Left kidney (tissue), 2 donors: Measurements from ENCODE around the gene ALDH9A1. TPM values are rescaled to one million over a fixed set of nuclear protein-coding genes. Genes with fewer than 3 reads are reported as not detected.
"Not testable (repeated sequence)": the region's sequence is repeated elsewhere in the genome, so short reads cannot be mapped to it uniquely, and the experiment has no call there.

ENCODE experiments used
- DNase-seq: peaks from one replicate; pipeline ENCODE4 v3.0.0-alpha.2; 2013
- polyA plus RNA-seq: library from polyadenylated mRNA; unstranded; fragments of 120-200 nt; gene quantifications from one replicate; pipeline ENCODE4 v1.2.1, GENCODE V29; 2013; ENCODE audit not compliant: insufficient read length

ALDH9A1 gene
- polyA plus RNA-seq, 1 donor, result 113 TPM

DNA sequence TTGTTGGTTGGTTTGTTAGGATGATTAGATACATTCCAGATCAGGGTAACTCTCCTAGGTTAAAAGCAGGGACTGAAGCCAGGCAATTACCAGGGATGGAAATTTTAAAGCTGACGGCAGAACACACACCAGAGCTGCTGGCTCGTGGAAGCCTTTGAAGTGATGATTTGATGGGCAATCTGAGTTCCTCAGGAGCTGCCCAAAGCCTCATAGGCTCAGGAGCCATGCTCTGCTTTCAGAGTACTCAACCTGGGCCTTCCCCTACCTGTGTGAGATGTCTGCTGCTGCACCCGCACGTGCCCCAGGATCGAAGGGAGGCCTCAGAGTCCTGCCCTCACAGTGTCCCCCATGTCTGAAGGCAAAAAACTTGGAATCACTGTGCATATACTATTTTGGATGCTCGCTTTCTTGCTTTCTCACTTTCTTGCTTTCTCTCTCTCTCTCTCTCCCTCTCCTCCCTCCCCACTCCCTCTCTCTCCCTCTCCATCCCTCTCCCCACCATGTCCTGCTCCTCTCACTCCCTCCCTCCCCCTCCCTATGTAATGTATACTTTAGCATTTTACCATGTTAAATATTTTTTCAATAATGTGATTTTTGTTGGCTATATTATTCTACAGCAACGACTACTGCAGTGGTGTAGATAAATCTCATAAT is 49.3 kb downstream of the ALDH9A1 start:
- no peak for DNase-seq

GRCh38 chr1:165647970-165648369 is 50.4 kb downstream of the ALDH9A1 start:
- no peak for DNase-seq

DNA sequence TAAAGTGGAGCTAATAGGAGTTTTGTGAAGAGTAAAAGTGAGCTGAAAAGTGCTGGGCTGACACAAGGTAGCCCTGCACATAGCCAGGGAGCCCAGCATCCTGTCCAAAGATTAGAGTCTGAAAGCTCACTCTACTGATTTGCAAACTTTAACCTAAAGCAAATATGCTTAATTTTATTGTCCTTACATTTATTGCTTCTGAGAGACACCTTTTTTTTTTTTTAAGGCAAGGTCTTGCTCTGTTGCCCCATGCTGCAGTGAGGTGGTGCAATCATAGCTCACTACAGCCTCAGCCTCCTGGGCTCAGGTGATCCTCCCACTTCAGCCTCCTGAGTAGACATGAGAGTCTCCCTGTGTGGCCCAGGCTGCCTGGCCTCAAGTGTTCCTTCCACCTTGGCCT is 50.8 kb downstream of the ALDH9A1 start:
- no peak for DNase-seq

- DNase-seq, result no peak
Measured at GRCh38 chr1:165645654-165646366, 52.6 kb downstream of the ALDH9A1 start.

GRCh38 chr1:165644064-165644735 is 54.2 kb downstream of the ALDH9A1 start:
- DNase-seq, result no peak

DNA sequence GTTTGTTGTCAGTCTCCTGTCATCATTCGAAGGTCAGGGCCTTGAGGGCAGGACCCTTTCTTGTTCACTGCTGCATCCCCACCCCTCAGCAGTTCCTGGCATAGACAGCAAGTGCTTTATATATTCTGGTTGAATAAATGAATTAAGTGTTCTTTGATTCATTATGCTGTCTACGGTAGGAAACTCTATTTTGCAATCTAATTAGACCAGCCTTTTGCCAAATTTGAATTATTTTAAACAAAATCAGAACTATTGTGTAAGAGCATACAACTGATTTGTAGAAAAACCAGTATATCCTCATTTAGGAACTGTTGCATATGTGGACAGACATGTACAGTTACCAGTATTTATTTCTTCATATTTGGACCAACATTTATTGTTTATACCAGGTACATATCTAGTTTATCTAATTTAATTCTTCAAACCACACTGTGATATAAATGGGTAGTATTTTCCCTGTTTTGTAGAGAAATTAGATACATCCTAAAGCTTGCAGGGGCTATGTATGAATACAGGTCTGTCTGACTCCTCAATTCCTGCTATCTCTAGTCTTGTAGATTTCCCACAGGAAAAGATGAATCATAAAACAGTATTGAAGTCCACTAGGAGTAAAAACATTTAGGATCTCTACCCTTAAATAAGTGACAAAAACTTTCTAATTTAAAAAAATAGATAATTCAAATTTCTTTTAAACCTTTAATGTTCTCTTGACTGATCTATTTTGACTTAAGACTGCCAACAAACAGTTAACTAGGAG is 57.0 kb downstream of the ALDH9A1 start:
- DNase-seq, result no peak

DNA sequence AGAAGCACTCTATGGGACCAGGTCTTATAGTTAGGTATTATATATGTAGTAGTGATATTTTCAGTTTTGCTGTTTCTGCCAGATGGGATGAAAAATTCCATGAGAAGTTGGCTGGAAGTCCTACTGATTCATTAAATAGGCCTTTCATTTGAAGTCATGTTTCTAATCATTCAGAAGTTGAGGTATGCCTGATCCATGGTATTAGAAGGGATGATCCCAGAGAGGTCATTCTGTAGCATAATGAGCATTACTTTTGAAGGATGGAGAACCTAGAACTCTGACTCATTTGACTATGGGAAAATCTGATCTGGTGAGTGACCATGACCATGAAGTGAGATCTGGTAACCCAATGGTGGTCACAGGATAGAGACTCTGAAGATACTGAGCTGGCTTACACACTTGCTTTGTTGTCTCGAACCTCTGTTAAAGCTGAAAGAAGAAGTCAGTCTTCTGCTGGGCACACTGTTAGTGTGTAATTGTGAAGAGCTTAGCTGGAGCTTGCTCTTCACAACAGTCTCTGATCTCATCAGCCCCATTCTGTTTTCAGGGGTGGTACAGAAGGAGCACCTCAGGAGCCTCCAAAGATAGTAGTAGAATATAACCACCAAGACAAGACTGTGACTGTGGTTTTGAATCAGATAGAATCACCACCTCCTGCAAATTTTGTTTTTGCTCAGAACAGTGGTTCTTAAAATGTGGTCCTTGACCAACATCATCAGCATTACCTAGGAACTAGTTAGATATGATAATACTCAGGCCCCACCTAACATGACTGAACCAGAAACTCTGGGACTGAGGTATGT is 58.3 kb downstream of the ALDH9A1 start:
- DNase-seq, result no peak

DNA sequence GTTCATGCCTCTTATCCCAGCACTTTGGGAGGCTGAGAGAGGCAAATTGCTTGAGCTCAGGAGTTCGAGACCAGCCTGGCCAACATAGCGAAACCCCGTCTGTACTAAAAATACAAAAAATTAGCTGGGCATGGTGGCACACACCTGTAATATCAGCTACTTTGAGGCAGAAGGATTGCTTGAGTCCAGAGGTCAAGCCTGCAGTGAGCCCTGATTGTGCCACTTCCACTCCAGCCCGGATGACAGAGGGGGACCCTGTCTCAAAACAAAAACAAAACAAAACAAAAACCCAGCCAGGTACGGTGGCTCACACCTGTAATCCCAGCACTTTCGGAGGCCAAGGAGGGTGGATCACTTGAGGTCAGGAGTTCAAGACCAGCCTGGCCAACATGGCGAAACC is 60.2 kb downstream of the ALDH9A1 start:
- not testable (repeated sequence) for DNase-seq

- no peak for DNase-seq
Measured at GRCh38 chr1:165637427-165637826, 60.9 kb downstream of the ALDH9A1 start.

DNA sequence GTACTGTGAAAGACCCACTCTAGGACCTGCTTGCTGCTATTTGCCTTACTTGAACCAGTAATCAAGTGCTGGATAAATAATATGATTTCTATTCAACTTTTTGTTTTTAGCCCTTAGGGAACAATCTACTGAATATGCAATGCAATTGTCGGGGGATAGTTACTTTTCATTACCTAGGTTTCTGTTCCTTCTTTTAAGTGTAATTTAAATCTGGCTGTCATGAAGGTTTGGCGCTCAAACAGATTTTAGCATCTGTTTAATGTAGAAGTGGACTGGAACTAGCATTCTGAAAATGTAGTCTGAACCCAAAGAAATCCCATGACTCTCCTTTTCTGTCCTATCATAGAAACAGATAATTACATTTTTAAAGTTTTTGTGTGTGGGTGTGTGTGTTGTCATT is 62.5 kb downstream of the ALDH9A1 start:
- DNase-seq, result no peak

- no peak for DNase-seq
Measured at GRCh38 chr1:165635329-165635728, 63.0 kb downstream of the ALDH9A1 start.

- no peak for DNase-seq
Measured at GRCh38 chr1:165634154-165634921, 64.0 kb downstream of the ALDH9A1 start.

DNA sequence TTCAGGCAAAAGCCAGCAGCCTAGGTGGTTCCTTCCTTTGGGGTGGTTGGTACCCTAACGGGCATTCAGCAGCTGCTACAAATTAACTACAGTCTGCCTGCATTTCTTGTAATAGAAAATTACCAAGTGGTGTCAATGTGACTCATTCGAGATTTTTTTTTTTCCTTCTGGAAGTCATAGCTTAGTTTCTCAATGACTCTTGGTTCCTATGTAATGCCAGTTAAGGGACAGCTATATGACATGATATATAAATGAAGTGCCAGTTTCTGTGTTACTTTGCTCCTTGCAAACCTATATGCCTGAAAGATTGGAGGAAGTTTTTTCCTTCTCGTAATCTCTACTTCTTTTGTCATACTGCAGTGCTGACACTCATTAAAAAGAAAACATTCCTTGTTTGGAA is 64.7 kb downstream of the ALDH9A1 start:
- DNase-seq, result no peak

GRCh38 chr1:165632491-165632890 is 65.9 kb downstream of the ALDH9A1 start:
- no peak for DNase-seq

GRCh38 chr1:165632152-165632469 is 66.3 kb downstream of the ALDH9A1 start:
- no peak for DNase-seq

DNA sequence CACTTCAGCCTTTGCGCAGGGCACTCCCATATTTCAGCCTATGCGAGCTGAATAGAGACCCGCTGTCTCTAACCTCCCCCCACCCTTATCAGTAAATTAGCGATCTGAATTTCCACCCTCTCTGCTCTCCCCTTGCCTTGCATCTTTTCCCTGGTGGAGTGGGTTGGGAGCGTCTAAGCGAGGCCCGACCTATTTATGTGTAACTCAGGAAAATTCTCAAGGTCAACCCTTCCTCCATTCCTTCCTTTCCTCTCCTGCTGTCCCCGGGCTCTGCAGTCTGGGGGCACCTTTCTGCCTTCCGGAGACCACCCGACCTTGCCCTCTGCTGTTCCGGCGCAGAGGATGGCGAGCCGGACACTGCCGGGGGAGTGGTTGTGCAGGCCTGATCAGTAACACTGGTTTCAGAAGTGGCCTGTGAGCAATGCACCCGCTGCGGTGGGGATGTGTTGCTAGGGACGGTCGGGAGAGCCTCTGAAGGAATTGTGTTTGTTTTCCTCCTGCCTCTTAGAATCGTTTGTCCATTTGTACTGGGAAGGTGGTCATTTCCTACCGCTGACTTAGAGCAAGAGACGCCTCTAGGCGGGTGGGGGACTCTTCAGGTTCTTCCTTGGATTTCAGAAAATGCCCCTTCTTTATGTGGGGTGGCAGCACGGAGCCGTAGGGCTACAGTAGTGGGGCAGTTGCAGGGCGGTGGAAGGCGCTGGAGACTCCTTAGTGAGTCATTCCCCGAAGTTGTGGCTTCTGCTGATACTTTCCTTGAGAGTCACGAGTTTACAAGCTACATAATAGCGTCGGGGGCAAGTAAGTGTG is 66.8 kb downstream of the ALDH9A1 start:
- DNase-seq, result peak; percentile 35

DNA sequence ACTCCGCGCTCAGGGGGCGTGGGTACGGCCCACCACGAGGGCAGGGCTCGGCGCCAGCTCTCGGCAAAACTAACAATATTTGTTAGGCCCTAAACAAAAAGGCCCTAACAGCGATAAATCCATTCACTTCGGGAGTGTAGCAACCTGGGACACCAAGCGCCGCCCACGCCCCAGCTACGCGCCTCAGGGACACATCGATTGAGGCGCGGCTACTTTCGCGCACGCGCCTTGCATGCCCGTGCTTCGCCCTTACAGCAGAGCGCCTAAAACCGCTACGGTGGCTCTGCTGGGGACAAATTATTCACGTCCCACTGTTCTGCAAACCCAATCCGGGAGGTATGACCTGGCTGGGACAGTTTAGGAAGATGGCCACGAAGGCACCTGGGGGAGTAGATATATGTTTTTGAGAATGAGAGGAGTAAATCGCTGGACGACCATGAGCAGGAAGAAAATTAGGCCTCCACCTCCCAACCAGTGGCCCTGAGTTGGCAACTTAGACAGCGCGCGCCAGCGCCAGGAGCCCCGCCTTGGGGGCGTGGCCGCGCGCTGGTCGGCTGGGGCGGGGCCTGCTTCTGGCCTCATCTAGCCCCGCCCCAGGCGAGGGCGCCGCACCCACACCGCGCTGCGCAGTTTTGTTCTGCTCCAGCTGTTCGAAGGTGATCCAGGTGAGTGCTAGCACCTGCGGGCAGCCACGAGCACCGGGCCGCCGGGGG is 67.6 kb downstream of the ALDH9A1 start, which contains the start of gene MGST3:
Gene MGST3 (plus strand): TSS at position 606 of the 713 bp plus-strand sequence. CDS start 18,614 bp downstream, outside the sequence.
- DNase-seq, result peak; percentile 98

DNA sequence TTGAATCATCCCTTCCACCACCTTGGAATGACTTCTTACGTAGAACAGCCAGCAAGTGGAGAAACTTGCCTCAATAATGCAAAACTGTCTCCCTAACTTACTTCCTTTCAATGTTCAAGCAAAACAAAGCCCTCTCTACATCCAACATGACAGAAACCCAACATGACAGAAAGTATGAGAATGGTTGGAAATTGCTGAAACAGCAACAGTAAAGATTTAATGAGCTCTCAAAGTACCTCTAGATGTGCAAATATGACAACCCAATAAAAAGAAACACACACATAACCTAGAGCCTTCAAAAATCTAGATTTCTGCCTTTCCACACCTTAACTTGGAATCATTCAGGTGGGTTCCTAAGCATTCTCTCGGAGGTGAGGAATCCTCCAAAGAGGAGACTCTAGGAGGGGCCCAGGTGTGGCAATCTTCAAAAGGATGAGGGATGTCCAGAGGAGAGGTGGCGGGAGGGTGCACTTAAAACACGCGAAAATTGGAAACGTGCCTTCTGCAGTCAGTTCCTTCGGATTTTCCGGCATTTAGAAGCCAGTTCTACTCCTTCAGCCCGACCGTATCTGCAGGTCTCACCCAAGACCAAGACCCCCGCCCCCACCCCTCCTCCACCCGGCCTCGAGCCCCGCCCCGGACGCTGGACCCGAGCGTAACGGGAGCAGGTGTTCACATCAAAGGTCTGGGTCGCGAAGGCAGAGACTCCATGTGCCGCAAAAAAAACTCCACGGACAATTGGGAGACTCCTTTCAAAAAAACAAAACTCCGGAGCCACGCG is 68.3 kb downstream of the ALDH9A1 start:
- DNase-seq, result no peak

- no peak for DNase-seq
Measured at GRCh38 chr1:165629151-165629550, 69.2 kb downstream of the ALDH9A1 start.
